Fibroblast of skin of left biceps (primary cell): ENCODE results near the gene COX7B.
"Not testable (repeated sequence)": the region's sequence is repeated elsewhere in the genome, so short reads cannot be mapped to it uniquely, and the experiment has no call there.

Experiments
- DNase-seq, 2 experiments: peaks; one replicate each; pipeline ENCODE4 v3.0.0-alpha.2; 2013; ENCODE audit warnings: low read depth in 2 of 2

The COX7B gene

DNA sequence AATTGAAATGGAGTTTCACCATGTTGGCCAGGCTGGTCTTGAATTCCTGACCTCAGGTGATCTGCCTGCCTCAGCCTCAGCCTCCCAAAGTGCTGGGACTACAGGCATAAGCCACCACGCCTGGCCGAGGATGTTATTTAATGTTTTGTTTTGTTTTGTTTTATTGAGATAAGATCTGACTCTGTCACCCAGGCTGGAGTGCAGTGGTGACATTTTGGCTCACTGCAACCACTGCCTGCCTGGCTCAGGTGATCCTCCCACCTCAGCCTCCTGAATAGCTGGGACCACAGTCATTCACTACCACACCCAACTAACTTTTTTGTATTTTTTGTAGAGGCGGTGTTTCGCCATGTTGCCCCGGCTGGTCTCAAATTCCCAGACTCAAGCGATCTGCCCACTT, 45.8 kb downstream of the COX7B start:
- not testable (repeated sequence) for DNase-seq

DNA sequence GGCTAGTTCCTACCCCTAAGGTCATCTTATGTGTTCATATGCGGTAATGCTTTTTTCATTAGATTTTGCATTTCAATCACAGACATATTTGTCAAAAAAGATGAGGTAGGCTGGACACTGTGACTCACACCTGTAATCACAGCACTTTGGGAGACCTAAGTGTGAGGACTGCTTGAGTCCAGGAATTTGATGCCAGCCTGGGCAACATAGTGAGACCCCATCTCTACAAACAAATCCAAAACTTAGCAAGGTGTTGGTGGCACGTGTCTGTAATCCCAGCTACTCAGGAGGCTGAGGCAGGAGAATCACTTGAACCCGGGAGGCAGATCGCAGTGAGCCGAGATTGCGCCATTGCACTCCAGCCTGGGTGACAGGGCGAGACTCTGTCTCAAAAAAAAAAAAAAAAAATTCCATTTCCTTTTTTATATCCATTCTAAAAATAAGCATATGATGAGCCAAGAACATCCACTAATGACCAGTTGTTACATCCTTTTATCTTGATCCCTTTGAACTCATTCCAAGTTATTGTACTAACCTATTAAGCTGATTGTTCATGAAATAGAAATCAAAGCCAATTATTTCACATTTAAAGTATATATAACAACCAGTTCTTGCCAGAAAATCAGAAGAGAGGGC, 46.8 kb downstream of the COX7B start:
- DNase-seq = no peak

DNA sequence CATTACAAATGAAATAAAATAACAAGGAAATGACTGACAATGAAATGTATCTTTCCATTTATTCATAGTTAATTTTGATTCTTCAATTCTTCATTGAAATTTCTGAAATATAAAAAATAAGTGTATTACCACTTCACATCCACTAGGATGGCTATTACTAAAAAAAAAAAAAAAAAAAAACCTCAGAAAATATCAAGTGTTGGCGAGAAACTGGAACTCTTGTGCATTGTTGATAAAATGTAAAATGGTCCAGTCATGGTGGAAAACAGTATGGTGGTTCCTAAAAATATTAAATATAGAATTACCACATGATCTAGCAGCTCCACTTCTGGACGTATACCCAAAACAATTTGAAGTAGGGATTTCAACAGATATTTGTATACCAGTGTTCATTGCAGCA, 47.3 kb downstream of the COX7B start:
- DNase-seq = no peak

DNA sequence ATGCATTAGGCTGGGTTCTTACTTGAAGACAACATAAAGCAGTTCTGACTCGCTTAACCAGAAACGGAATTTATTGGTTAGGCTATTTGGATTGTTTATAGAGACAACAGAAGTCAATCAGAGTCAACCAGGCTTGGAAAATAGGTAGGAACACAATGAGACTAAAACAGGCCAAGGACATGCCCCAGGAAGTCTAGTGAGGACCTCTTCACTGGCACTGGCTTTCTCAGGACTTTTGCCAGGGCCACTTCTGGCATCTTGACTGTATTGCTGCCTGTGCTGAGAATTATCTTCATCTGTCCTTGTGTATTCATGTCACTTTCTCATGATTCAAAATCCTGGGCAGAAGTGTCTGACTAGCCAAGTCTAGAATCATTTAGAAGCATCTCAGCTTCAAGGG, 50.6 kb downstream of the COX7B start:
- DNase-seq = no peak

DNA sequence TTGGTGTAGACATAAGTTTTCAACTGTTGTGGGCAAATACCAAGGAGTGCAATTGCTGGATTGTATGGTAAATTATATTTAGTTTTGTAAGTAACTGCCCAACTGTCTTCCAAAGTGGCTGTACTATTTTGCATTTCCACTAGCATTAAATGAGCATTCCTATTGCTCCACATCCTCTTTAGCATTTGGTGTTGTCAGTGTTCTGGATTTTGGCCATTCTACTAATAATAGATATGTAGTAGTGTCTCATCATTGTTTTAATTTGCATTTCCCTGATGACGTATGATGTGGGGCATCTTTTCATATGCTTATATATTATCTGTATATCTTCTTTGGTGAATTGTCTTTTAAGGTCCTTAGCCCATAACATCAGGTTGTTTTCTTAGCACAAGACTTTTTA, 52.9 kb downstream of the COX7B start:
- DNase-seq = no peak

DNA sequence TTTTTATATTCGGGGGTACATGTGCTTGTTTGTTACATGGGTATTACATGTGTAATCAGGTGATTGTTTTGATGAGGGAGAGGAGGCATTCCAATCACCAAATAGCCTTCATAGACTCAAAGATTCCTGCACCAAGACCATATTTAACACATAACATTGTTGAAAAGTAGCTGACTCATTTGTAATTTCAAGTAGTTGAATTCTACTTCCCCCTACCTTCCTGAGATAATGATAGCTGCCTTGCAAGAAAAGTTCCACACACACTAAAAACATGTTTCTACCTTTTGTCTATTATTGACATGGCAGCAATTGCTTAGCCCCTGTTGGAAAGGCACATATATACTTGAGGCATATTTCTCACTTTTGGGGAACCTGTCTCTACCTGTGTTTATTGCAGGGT, 54.0 kb downstream of the COX7B start:
- DNase-seq = no peak

DNA sequence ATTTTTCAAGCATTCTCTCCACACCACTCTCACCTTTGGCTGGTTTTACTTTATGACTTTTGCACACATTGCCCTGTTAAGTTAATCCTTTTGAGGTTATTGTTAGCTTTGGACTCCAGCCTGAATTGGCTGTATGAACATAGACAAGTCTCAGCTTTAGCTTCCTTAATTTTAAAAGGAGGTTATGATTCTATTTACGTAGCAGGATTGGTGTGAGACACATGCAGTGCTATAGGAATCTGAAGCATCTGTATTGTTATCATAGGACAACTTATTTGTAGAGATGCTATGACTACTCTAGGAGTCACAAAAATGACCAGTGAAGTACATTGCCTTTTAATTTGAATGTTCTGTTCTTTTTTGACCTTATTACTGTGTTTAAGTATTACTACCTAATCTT, 54.4 kb downstream of the COX7B start:
- DNase-seq = no peak
